ENCODE data around the gene TNFSF11.

The TNFSF11 gene

DNA sequence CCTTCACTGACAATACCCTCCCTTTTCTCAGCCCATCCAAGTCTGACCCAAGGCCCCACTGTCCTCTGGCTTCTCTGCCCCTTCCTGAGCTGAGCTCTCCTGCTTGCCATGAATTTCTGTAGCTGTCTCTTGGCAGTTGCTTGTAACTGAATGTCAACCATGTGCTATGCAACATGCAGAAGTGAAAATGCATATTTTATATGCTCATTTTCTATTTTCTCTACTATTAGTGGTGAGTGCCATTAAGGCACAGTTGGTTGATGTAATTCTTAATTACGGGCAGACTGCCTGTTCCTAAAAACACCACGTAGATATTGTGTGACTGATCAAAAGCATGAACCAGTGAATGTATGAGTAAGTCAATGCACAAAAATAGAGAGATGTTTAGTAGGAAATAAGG is 29.6 kb downstream of the TNFSF11 start:
- H3K27me3 ChIP-seq (replicated peaks; ENCODE audit: insufficient read depth, low read length), result no peaks in the 10 kb centered on the region
- H3K9me3 ChIP-seq (replicated peaks; ENCODE audit: insufficient read depth, low read length), result no peaks in the 10 kb centered on the region
- H3K36me3 ChIP-seq (replicated peaks; ENCODE audit: insufficient read depth, low read length), result no peaks in the 10 kb centered on the region
- no peak overlapping the region for H3K9ac ChIP-seq (ENCODE audit: low read length)
- H3K9me2 ChIP-seq (replicated peaks; ENCODE audit: insufficient read depth, low read length), result no peaks in the 10 kb centered on the region
- H3K79me2 ChIP-seq (ENCODE audit: low read length), result no peaks in the 10 kb centered on the region
- H3K4me3 ChIP-seq (ENCODE audit: low read length), result no peak overlapping the region
- H4K20me1 ChIP-seq (ENCODE audit: insufficient read depth, low read length), result no peaks in the 10 kb centered on the region
- no peak overlapping the region for H3K4me2 ChIP-seq (ENCODE audit: low read depth, low read length)
- H3K27ac ChIP-seq (ENCODE audit: low read length), result no peak overlapping the region
- H3K4me1 ChIP-seq (ENCODE audit: low read length), result no peaks in the 10 kb centered on the region
- DNase-seq, result no peak
- H3F3A ChIP-seq (ENCODE audit: insufficient read depth, low read length), result no peaks in the 10 kb centered on the region
- TF ChIP-seq EZH2phosphoT487 (IDR thresholded peaks at IDR 0.05; ENCODE audit: low read length) (no peak), EZH2 (optimal IDR thresholded peaks at IDR 0.05; ENCODE audit: low read depth, low read length) (no peak)
- TF ChIP-seq, protein P1, sequence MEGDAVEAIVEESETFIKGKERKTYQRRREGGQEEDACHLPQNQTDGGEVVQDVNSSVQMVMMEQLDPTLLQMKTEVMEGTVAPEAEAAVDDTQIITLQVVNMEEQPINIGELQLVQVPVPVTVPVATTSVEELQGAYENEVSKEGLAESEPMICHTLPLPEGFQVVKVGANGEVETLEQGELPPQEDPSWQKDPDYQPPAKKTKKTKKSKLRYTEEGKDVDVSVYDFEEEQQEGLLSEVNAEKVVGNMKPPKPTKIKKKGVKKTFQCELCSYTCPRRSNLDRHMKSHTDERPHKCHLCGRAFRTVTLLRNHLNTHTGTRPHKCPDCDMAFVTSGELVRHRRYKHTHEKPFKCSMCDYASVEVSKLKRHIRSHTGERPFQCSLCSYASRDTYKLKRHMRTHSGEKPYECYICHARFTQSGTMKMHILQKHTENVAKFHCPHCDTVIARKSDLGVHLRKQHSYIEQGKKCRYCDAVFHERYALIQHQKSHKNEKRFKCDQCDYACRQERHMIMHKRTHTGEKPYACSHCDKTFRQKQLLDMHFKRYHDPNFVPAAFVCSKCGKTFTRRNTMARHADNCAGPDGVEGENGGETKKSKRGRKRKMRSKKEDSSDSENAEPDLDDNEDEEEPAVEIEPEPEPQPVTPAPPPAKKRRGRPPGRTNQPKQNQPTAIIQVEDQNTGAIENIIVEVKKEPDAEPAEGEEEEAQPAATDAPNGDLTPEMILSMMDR (IDR thresholded peaks at IDR 0.05; ENCODE audit: low read length), result no peak
- H2AFZ ChIP-seq (ENCODE audit: low read length), result no peak overlapping the region

- Histone ChIP-seq H3K4me2 (ENCODE audit: low read depth, low read length) (no peak overlapping the region), H3K9me2 (replicated peaks; ENCODE audit: insufficient read depth, low read length) (no peaks in the 10 kb centered on the region), H4K20me1 (ENCODE audit: insufficient read depth, low read length) (no peaks in the 10 kb centered on the region), H3F3A (ENCODE audit: insufficient read depth, low read length) (no peaks in the 10 kb centered on the region), H3K27me3 (replicated peaks; ENCODE audit: insufficient read depth, low read length) (no peaks in the 10 kb centered on the region), H3K9ac (ENCODE audit: low read length) (no peak overlapping the region), H2AFZ (ENCODE audit: low read length) (no peak overlapping the region), H3K4me1 (ENCODE audit: low read length) (no peaks in the 10 kb centered on the region), H3K4me3 (ENCODE audit: low read length) (no peak overlapping the region), H3K79me2 (ENCODE audit: low read length) (no peaks in the 10 kb centered on the region), H3K9me3 (replicated peaks; ENCODE audit: insufficient read depth, low read length) (no peaks in the 10 kb centered on the region), H3K27ac (ENCODE audit: low read length) (no peak overlapping the region), H3K36me3 (replicated peaks; ENCODE audit: insufficient read depth, low read length) (no peaks in the 10 kb centered on the region)
- DNase-seq, result no peak
- TF ChIP-seq EZH2phosphoT487 (IDR thresholded peaks at IDR 0.05; ENCODE audit: low read length) (no peak), EZH2 (optimal IDR thresholded peaks at IDR 0.05; ENCODE audit: low read depth, low read length) (no peak)
- TF ChIP-seq, protein P1 (IDR thresholded peaks at IDR 0.05; ENCODE audit: low read length), result no peak
Observed at GRCh38 chr13:42607546-42607945, 33.6 kb downstream of the TNFSF11 start.

- DNase-seq, result no peak
- Histone ChIP-seq H3K4me2 (ENCODE audit: low read depth, low read length) (no peak overlapping the region), H3K9ac (ENCODE audit: low read length) (no peak overlapping the region), H3K27ac (ENCODE audit: low read length) (no peak overlapping the region), H3K4me1 (ENCODE audit: low read length) (no peaks in the 10 kb centered on the region), H3K4me3 (ENCODE audit: low read length) (no peak overlapping the region), H2AFZ (ENCODE audit: low read length) (no peak overlapping the region), H4K20me1 (ENCODE audit: insufficient read depth, low read length) (no peaks in the 10 kb centered on the region), H3K9me2 (replicated peaks; ENCODE audit: insufficient read depth, low read length) (no peaks in the 10 kb centered on the region), H3K27me3 (replicated peaks; ENCODE audit: insufficient read depth, low read length) (no peaks in the 10 kb centered on the region), H3F3A (ENCODE audit: insufficient read depth, low read length) (no peaks in the 10 kb centered on the region), H3K9me3 (replicated peaks; ENCODE audit: insufficient read depth, low read length) (no peaks in the 10 kb centered on the region), H3K79me2 (ENCODE audit: low read length) (no peaks in the 10 kb centered on the region), H3K36me3 (replicated peaks; ENCODE audit: insufficient read depth, low read length) (no peaks in the 10 kb centered on the region)
- no peak for TF ChIP-seq EZH2phosphoT487 (IDR thresholded peaks at IDR 0.05; ENCODE audit: low read length)
Observed at GRCh38 chr13:42610649-42611048, 36.7 kb downstream of the TNFSF11 start.

DNA sequence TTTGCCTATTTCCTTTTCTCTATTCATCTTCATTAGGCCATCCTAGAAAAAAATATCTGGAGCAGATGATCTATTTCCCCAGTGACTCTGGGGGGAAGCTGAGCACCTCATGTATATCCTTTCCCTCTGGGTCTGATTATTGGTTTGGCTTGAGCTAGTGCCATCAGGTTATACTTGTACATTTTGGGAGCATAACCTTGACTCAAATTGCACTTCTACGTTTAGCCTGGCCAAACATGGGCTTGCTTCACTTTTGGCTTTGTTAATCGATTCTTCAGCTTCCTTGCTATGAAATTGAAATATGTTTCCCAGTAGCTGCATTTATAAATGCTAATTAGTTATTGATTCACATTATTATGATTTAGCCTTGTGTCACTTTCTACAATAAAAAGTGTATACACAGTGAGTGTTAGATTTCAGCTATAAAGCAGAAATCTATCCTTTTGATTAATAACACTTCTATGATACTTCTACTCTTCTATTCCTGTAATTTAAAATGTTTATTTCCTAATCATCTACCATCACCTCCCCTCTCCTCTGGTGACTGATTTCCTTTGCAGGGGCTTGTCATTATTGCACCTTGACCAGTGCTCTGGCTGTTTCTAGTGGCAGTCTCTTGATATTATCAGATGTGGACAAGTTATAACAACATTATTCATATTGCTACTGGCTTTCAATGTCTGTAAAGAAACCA is 37.3 kb downstream of the TNFSF11 start:
- Histone ChIP-seq H2AFZ (ENCODE audit: low read length) (no peak overlapping the region), H3K9ac (ENCODE audit: low read length) (no peak overlapping the region), H3K27me3 (replicated peaks; ENCODE audit: insufficient read depth, low read length) (no peaks in the 10 kb centered on the region), H3K9me3 (replicated peaks; ENCODE audit: insufficient read depth, low read length) (no peaks in the 10 kb centered on the region), H3K36me3 (replicated peaks; ENCODE audit: insufficient read depth, low read length) (no peaks in the 10 kb centered on the region), H3K79me2 (ENCODE audit: low read length) (no peaks in the 10 kb centered on the region), H3F3A (ENCODE audit: insufficient read depth, low read length) (no peaks in the 10 kb centered on the region), H3K27ac (ENCODE audit: low read length) (no peak overlapping the region), H4K20me1 (ENCODE audit: insufficient read depth, low read length) (no peaks in the 10 kb centered on the region), H3K9me2 (replicated peaks; ENCODE audit: insufficient read depth, low read length) (no peaks in the 10 kb centered on the region), H3K4me2 (ENCODE audit: low read depth, low read length) (no peak overlapping the region), H3K4me1 (ENCODE audit: low read length) (no peaks in the 10 kb centered on the region), H3K4me3 (ENCODE audit: low read length) (no peak overlapping the region)
- DNase-seq, result no peak
- no peak for TF ChIP-seq EZH2 (optimal IDR thresholded peaks at IDR 0.05; ENCODE audit: low read depth, low read length)
- TF ChIP-seq EZH2phosphoT487 (IDR thresholded peaks at IDR 0.05; ENCODE audit: low read length), result no peak
- TF ChIP-seq, protein P1 (IDR thresholded peaks at IDR 0.05; ENCODE audit: low read length), result no peak
